ENCODE results near the gene SLC7A7.
"Not testable (repeated sequence)": the region's sequence is repeated elsewhere in the genome, so short reads cannot be mapped to it uniquely, and the experiment has no call there.

- not testable (repeated sequence) for TF ChIP-seq KLF16, CTCF, ZNF18 (tag by site-specific recombination; IDR thresholded peaks at IDR 0.05)
These were observed 10.0 kb downstream of the SLC7A7 start for GRCh38 chr14:22805235-22805634.
